ENCODE measurements around the gene PTER.

Gene PTER, protein sequence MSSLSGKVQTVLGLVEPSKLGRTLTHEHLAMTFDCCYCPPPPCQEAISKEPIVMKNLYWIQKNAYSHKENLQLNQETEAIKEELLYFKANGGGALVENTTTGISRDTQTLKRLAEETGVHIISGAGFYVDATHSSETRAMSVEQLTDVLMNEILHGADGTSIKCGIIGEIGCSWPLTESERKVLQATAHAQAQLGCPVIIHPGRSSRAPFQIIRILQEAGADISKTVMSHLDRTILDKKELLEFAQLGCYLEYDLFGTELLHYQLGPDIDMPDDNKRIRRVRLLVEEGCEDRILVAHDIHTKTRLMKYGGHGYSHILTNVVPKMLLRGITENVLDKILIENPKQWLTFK

DNA sequence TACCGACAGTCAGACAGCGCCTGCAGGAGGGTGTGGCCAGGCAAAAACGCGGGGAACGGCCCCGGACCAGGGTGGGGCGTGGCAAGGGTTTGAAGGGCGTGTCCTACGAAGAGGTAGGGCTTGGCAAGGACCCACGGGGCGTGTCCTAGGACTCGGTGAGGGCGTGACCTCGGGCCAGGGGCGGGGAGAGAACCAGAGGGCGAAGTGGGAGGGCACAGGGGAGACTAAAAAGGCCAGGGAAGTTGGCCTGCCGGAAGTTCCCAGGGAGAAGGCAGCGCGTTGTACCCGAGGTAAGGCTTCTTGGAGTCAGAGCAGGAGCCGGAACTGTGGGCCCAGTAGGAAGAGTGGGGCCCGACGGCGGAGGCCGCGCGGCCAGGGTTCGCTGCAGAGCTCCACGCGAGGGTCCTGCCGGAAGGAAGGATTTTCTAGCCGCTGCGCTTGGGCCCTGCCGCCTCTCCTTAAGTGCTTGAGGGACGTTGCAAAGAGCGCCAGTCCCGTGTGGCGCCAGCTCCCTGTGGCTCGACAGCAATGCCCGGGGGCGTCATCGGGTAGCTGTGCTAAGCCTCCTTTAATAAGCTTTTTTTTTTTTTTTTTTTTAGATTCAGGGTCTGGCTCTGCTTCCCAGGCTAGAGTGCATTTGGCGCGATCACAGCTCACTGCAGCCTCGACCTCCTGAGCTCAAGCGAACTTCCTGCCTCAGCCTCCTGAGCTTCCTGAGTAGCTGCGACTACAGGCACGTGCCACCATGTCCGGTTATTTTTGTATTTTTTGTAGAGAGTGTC is at the start of gene PTER:
TSS of gene PTER (plus strand) at position 253 of the 782 bp plus-strand sequence. CDS start 47,375 bp downstream, outside the sequence.
- peak; percentile 100 for DNase-seq

DNA sequence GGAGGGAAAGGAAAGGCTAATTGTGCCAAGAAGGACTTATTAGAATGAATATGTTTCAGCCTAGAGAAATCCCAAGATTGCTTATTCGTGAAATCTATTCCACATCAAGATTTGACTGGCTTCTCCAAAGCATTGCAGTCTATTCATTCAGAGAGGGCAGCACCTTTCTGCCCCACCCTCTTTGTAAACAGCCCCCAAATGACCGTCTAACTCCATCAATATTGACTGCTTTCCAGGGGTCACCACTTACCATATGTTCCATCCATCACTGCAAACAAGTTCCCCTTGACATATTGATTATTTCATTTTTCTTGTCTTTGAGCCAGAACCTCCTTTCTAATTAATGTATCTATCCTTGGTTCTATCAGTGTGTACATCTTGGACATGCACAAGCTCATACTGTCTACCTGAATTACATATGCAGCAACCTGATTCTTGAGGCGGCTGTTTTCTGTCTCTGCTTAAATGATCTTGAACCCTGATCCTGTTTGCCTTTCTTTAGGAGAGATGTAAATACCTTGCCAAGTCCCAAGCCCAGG is 44.2 kb upstream of the PTER start:
- DNase-seq, result no peak

DNA sequence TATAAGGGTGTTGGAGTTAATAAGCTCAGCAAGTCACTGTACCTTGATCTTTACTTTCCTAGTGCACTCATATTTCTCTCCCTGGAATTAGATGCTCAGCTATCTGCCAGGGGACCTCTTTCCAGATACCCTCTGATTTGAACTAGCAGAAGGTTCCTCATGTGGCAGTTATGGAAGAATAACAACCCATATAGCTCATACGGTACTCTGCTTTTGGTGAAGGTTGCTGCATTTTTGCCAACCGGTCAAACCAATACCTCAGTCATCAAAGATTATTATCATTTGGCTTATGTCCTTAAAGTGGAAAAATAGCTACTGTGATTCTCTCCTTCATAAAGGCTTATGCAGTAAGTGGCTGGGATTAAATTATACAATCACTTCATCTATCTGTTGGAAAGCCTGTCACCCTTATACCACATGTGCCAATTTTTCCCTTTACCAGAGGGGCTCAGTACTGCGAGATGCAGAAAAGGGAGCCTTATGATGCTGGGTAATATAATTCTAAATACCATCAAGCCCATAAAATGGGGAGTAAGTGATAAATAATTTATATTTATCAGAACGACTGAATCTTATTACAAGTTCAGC is 43.4 kb upstream of the PTER start:
- no peak for DNase-seq

DNA sequence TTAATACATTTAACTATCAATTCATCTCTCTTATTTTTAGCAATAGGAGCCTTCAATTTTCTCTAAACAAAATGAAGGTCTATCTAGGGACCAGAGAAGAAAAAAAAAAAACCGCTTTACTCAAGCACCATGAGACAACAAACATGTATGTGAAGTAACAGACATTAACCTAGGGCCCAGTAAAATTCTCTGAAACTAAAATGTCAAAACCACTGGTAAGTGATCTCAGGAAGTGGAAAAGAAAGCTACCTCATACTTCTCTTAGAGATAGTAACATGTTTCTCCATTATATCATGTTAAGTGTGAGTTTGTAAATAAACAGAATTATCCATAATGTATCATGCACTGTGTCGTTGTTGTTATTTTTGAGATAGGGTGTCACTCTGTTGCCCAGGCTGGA is 35.4 kb upstream of the PTER start:
- DNase-seq, result no peak

- DNase-seq, result no peak
These were observed 28.4 kb upstream of the PTER start for GRCh38 chr10:16408379-16408778.

DNA sequence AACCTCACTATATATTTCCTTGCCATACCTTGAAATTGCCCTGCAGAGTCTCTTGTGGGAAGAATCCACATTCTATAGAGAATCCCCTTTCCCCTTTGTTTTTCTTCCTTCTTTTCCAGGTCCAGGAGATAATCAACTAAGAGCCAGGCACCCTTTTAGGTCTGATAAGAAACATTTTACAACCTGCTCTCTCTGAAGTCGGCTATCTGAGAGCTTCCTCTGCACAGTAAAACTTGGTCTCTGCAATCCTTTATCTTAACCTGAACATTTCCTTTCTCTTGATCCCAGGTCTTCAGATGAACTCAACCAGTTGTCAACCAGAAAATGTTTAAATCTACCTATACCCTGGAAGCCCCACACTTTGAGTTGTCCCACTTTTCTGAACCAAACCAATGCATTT is 19.5 kb upstream of the PTER start:
- DNase-seq, result no peak

- no peak for DNase-seq
These were observed 13.2 kb upstream of the PTER start for GRCh38 chr10:16423599-16423998.

- no peak for DNase-seq
These were observed 11.4 kb upstream of the PTER start for GRCh38 chr10:16425449-16425848.

DNA sequence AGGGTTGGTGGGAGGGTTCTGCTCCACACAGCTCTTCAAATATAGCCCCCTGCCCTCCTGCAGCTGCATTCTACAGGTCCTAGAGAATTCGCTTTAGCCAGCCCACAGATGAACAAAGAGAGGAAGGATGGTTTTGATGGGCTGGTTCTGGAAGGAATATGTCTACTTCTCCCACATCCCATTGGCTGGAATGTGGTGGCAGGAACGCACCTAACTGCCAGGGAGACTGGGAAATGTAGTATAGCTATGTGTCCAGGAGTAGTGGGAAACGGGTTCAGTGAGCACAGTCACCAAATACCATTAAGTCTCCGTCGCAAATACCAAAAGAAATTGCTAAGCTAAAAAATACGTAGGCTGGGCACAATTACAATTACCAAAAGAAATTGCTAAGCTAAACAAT is 7.3 kb upstream of the PTER start:
- DNase-seq, result no peak

GRCh38 chr10:16436367-16436757 is 448 bp upstream of the PTER start:
- DNase-seq, result peak; percentile 17

DNA sequence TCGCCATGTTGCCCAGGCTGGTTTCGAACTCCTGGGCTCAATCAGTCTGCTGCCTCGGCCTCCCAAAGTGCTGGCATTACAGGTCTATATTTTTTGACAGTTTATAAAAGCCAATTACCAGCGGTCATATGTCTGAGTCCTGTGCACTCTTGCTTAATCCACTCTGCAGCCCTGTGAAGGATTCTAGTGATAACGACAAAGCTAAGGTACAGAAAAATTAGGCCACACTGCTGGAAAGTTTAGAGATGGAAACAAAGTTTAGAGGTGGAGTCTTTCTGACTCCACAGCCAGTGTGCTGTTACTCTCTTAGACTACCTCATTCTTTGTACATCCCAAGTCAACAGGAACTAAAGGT is 707 bp downstream of the PTER start:
- DNase-seq, result peak; percentile 16

GRCh38 chr10:16439295-16439694 is 2.5 kb downstream of the PTER start:
- DNase-seq, result peak; percentile 24

DNA sequence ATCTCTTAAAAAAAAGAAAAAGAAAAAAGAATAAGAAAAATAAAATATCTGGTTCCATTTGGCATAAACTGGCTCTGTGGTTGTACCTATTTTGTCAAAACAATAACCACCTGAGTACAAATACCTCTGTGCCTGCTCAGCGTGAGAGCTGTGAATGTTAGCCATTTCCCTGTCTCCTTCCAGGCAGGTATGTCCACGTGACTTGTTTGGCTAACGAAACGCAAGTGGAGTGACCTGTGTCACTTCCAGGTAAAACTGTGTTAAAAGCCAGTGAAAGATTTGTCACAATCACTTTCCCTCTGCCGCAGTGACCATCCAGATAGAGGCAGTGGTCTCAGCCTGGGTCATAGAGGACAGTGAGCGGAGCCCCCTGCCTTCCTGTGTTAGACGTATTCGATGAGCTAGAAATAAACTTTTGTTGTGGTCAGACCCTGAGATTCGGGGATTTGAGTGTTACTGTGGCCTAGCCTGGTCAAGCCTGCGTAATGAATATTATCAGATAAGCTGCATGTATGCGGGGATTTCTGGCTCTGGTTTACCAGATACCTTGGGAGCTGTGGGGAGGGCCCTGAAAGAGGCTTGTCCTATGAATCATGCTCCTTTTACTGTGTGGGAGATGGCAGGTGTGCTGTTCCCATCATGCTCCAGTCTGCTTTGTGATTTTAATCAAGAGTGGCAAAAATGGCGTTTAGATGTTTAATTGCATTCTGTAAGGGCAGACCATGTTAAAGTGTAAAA is 3.8 kb downstream of the PTER start:
- peak; percentile 46 for DNase-seq

GRCh38 chr10:16441173-16441840 is 4.5 kb downstream of the PTER start:
- DNase-seq, result peak; percentile 42

DNA sequence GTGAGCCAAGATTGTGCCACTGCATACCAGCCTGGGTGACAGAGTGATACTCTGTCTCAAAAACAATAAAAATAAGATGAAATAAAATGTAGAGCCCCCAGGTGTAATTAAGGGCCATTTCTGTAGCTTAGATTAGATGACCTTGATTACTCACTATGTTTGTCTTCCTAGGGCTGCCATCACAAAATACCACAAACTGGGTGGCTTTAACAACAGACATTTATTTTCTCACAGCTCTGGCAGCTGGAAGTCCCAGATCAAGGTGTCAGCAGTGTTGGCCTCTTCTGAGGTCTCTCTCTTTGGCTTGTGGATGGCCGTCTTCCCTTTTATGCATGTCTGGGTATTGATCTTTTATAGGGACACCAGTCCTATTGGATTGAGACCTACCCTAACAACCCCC is 6.1 kb downstream of the PTER start:
- no peak for DNase-seq

DNA sequence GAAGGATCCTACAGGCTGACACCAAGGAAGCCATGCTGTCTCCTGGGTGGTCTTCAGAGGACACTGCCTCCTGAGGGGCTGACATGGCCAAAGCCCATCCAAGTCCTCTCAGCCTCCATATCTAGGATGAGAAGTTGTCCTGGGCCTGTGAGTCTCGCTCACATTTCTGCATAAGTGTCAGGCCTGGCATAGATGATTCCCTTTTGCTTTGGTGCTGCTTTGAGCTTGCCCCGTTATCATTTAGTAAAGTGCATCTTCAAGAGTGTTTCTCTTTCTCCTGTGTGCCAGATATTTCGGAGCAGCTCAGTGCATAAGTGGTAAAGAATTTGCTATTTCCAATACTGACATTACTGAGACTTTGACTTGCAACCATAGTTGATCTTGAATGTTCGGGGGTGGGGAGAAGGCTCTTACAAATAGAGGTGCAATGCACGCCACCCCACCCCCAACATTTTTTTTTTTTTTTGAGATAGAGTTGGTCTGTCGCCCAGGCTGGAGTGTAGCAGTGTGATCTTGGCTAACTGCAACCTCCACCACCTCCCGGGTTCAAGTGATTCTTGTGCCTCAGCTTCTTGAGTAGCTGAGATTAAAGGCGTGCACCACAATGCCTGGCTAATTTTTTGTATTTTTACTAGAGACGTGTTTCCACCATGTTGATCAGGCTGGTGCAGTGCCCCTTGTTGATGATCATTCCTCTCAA is 9.1 kb downstream of the PTER start:
- DNase-seq, result no peak

DNA sequence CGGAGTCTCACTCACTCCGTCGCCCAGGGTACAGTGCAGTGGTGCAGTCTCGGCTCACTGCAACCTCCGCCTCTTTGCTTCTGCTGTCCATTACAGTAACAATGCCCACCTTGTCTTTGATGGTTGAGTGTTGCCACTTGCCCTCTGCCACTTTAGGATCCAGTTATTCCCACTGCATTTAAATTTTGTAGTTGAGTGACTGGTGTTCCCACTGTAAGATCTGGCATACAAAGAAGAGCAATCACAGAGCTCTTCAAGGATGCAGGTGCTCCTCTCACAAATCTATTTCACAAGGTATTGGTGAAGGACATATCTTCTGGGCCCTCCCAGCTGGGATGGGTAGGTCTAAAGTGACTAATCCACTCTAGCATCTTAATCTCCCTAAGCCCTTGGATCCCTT is 12.6 kb downstream of the PTER start:
- no peak for DNase-seq

GRCh38 chr10:16458166-16458955 is 21.6 kb downstream of the PTER start:
- no peak for DNase-seq

- no peak for DNase-seq
These were observed 22.7 kb downstream of the PTER start for GRCh38 chr10:16459423-16459939.

DNA sequence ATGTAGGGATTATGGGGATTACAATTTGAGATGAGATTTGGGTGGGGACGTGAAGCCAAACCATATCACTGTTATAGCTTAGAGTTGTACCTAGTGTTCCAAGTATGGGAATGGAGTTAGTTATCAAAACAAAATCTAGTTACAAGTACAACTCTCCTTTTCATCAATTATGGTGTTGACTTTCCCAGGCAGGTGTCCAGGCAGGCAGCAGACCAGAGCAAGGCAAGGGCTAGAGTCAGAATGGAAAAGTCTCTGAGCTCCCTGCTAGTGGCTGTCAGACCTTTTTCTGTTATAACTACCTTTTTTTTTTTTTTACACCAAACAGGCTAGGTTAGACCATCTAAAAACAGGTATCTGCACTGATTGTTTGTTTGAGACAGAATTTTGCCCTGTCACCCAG is 29.2 kb downstream of the PTER start:
- DNase-seq, result no peak

DNA sequence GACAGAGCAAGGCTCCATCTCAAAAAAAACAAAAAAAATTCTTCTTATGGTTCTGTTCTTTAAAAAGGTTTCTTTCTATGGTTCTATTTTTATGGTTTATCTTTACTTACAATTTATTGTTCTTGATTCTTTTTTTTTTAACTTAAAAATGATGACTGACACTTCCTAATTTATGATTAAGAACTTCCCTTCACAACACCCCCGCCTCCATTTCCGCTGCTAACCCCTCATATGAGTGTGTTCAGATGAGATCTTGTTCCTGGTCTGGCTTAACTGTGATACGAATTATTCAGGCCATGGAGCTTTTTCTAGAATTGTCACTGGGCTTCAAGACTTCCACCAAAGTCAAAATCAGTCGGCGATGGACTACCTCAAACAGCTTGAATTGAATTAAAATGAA is 33.9 kb downstream of the PTER start:
- peak; percentile 31 for DNase-seq
